SU-DHL-6 (cell line): ENCODE data around the gene RNPC3.

ENCODE experiments used
- CTCF ChIP-seq: fragments of 200-600 bp; sonication (generic); IDR thresholded peaks from one replicate; pipeline ENCODE4 v1.5.1; 2017; ENCODE audit warnings: antibody characterized with exemption, mild to moderate bottlenecking, low read length, moderate library complexity; ENCODE audit not compliant: insufficient read depth, poor library complexity, severe bottlenecking
- EZH2phosphoT487 ChIP-seq: fragments of 200-600 bp; sonication (generic), shearing (Covaris generic); conservative IDR thresholded peaks from 2 replicates; pipeline ENCODE4 v1.6.1; 2018; ENCODE audit warnings: mild to moderate bottlenecking, antibody characterized with exemption, low read length, moderate library complexity, mixed read lengths

GRCh38 chr1:103563056-103563455, 37.6 kb downstream of the RNPC3 start:
- TF ChIP-seq CTCF: no peak
- no peak for TF ChIP-seq EZH2phosphoT487
